ENCODE measurements around the gene KPNA1. TPM values are rescaled to one million over a fixed set of nuclear protein-coding genes. Genes with fewer than 3 reads are reported as not detected.

KPNA1 gene
- total RNA-seq, result 10 to 100 TPM; 43.4 to 46.0 TPM

DNA sequence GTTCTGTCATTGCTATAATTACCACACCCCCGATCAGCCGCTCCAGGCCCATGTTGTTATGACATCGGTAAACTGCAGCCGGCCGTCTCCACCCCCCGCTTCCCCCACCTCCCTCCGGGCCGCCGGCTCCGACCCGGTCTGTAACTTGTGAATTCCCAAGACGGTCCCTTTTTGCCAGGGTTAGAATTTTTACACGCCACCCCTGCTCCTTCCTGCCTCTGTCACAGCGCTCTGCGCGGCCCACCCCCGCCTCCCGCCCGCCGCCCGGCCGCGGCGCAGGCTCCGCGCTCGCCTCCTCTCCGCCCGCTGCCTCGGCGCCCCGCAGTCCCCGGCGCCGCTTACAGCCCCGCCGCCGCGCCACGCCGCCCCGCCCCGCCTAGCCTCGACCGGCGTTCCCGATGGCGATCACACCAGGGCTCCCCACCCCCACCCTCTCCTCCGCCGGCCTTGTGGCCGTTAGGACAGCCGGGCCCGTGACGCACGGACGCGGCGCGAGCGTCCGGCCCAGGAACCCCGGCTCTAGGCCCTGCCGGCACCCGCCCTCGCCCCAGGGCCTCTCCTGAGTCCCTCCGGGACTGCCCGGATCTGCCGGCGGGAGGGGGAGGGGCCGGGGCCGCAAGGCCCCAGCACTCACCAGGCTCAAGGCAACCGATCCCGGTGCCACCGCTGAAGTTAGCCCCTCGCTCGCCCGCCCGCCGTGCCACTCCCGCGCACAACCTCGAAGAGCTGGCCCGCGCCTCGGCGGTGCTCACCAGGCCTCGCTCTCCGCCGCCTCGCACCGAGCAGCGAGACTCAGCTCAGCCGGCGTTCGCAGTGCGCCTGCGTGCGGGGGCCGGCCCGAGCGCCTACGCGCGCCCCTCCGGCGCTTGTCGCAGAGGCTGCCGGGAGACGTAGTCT lies at the start of gene KPNA1:
TSS of gene KPNA1 (minus strand) at position 817 of the 897 bp plus-strand sequence. CDS start 18,374 bp downstream, outside the sequence.
- intact Hi-C loops (cut with micrococcal nuclease), result loop anchor here (1.0 to 5.0 kb wide), 6 partner anchors 17 to 677 kb away; partner anchors contain the start of genes DTX3L, EAF2, FAM162A and IQCB1
- peak; percentile 91 for DNase-seq
- CTCF ChIA-PET, result interaction anchor here (0.6 to 2.0 kb wide), 6 partner anchors 19 to 815 kb away, joined by 3 to 14 read pairs (median 4); no protein-coding TSS in a partner anchor
- Mint-ChIP-seq H3K4me1 (ENCODE audit: low read depth) (peaks cover 39% of the 10 kb centered on the region), H3K4me3 (peak within 1 kb of the TSS; percentile 77), H3K27ac (peak within 1 kb of the TSS; percentile 85), H3K36me3 (peaks cover 10% of the 10 kb centered on the region), H3K27me3 (no peaks in the 10 kb centered on the region), H3K9me3 (peaks cover 8% of the 10 kb centered on the region)
- POLR2A ChIA-PET, result interaction anchor here (0.6 to 2.1 kb wide), 17 partner anchors 8 to 173 kb away, joined by 3 to 11 read pairs (median 4); partner anchors contain the start of genes DTX3L, FAM162A, MIX23 and PARP9

DNA sequence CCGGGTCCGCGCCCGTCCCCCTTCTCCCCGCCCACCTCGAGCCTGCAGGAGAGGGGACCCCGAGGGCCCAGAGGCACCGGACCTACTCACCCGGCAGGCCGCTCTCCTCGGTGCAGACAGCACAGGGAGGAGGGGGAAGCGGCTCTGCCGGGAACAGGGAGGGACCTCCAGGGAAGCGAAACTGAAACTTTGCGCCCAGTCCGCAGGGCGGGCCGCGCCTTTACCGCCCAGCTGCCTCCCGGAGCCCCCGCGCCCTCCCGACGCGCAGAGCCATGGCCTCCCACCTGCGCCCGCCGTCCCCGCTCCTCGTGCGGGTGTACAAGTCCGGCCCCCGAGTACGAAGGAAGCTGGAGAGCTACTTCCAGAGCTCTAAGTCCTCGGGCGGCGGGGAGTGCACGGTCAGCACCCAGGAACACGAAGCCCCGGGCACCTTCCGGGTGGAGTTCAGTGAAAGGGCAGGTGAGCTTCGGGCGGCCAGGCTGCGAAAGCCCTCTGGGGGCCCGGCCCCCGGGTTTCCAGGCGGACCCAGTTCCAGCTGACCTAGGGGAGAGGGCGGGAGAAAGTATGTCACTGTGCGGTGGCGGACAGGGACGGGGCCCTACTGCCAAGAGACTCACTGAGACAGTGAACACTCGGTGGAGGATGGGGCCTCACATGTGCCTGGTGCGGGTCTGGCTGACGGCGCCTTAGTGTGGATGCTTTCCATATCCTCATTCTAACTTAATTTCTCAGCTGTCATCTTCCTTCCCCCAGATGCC lies 49.6 kb upstream of the KPNA1 start, which contains the start of the genes DTX3L and PARP9:
TSS of gene DTX3L (plus strand) at position 184 of the 758 bp plus-strand sequence. CDS start at position 273, 89 bp downstream.
TSS of gene PARP9 (minus strand) at position 146 of the 758 bp plus-strand sequence. CDS start 4,680 bp downstream, outside the sequence.
- intact Hi-C loops (cut with micrococcal nuclease), result loop anchor here (1.0 to 10.0 kb wide), 6 partner anchors 12 to 730 kb away; partner anchors contain the start of genes EAF2, HSPBAP1, IQCB1 and KPNA1
- POLR2A ChIA-PET, result interaction anchor here (0.5 to 2.6 kb wide), 12 partner anchors 11 to 148 kb away, joined by 3 to 16 read pairs (median 4); partner anchors contain the start of genes KPNA1, PARP14, PARP15 and WDR5B
- CTCF ChIA-PET, result interaction anchor here (0.9 to 13.3 kb wide), 4 partner anchors 105 to 180 kb away, joined by 3 to 230 read pairs (median 4); partner anchors contain the start of genes FAM162A and PARP14
- H3K27me3 Mint-ChIP-seq, result no peaks in the 10 kb centered on the region
- H3K4me3 Mint-ChIP-seq, result peak within 1 kb of the TSS; percentile 92
- H3K36me3 Mint-ChIP-seq, result peaks cover 43% of the 10 kb centered on the region
- peak; percentile 88 for DNase-seq
- H3K4me1 Mint-ChIP-seq (ENCODE audit: low read depth), result peaks cover 67% of the 10 kb centered on the region
- peak within 1 kb of the TSS; percentile 97 for H3K27ac Mint-ChIP-seq
- H3K9me3 Mint-ChIP-seq, result no peaks in the 10 kb centered on the region

DNA sequence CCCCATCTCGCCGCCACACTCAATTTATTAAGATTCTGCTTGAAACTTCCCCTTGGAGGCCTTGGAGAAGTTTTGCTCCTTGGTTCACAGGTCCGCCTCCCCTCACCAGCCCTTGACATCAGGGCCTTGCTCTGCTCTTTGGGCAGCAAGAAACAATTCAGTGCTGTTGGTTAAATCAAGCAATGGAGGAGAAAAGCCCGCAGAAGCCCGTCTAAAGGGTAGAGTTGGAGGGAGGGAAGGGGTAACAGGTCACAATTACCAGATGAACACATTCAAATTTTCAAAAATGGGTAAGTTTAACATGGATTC lies 48.9 kb upstream of the KPNA1 start:
- H3K36me3 Mint-ChIP-seq, result peaks cover 42% of the 10 kb centered on the region
- peak overlapping the region; percentile 92 for H3K4me3 Mint-ChIP-seq
- intact Hi-C loops (cut with micrococcal nuclease), result loop anchor here (1.0 to 10.0 kb wide), 6 partner anchors 13 to 729 kb away; partner anchors contain the start of genes EAF2, HSPBAP1, IQCB1 and KPNA1
- peaks cover 61% of the 10 kb centered on the region for H3K4me1 Mint-ChIP-seq (ENCODE audit: low read depth)
- H3K27ac Mint-ChIP-seq, result peak overlapping the region; percentile 97
- ChIA-PET CTCF (interaction anchor here (1.0 to 13.3 kb wide), 2 partner anchors 115 to 179 kb away, joined by 3 to 230 read pairs; partner anchors contain the start of genes FAM162A and PARP14), POLR2A (interaction anchor here (0.5 to 2.6 kb wide), 9 partner anchors 13 to 147 kb away, joined by 3 to 16 read pairs (median 5); partner anchors contain the start of genes PARP14, PARP15 and WDR5B)
- DNase-seq, result peak; percentile 24
- no peaks in the 10 kb centered on the region for H3K9me3 Mint-ChIP-seq
- H3K27me3 Mint-ChIP-seq, result no peaks in the 10 kb centered on the region

DNA sequence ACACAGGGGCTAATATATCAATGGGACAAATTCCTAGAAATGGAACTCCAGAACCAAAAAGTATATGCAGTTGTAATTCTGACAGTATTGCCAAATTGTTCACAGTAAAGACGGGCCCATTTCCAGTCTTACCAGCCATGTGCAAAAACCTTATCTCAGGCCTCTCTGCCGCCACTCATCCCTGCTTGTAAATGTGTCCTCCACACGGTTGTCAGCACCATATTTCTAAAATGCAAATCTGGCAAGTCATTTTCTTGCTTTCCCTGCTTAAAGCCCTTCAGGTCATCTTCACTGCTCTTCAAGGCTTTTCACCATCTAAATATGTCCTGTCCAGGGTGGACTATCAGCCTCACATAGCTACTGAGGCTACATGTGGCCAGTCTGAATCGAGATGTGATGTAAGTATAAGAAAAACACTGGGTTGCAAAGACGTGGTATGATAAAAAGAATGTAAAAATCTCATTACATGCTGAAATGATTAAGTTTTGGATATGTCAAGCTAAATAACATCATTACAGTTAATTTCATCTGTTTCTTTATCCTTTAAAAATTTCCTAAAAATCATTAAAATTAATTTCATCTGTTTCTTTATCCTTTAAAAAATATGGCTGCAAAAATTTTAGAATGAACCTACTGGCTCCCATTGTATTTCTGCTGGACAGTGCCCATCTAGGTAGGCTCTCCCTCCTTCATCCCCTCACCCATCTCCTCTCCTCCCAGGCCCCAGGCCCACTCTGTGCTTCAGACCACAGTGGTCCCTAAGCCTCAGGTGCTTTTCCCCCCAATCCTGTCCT lies 48.4 kb upstream of the KPNA1 start:
- Mint-ChIP-seq H3K9me3 (no peaks in the 10 kb centered on the region), H3K36me3 (peaks cover 39% of the 10 kb centered on the region), H3K27ac (peak overlapping the region; percentile 97), H3K4me1 (ENCODE audit: low read depth) (peaks cover 55% of the 10 kb centered on the region), H3K27me3 (no peaks in the 10 kb centered on the region), H3K4me3 (peak overlapping the region; percentile 92)
- POLR2A ChIA-PET, result no interaction called here
- no peak for DNase-seq
- intact Hi-C loops (cut with micrococcal nuclease), result loop anchor here (5.0 to 10.0 kb wide), 2 partner anchors 229 to 728 kb away; partner anchors contain the start of genes EAF2, HSPBAP1 and IQCB1
- CTCF ChIA-PET, result interaction anchor here (0.6 to 13.3 kb wide), 2 partner anchors 37 to 116 kb away, joined by 3 to 230 read pairs; partner anchors contain the start of gene PARP14

DNA sequence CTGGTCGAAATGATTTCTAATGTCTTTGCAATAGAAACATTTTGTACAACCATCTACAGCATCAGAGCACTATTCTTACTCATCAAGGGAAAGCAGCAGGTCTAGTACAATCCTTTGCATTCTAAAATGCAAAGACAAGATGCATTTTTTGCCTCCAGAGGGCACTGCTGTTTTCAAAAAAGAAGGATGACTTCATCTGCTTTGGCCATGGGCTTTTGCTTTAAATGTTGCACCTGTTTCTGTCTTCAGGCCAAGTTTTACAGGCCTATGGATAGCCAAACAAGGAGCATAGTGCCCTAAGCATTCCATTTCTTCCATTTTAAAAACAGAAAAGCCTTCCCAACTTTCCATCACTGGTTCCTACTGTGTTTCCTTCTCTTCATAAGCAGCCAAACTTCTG lies 45.9 kb upstream of the KPNA1 start:
- Mint-ChIP-seq H3K4me3 (no peak overlapping the region), H3K27ac (peak overlapping the region; percentile 1), H3K4me1 (ENCODE audit: low read depth) (peaks cover 39% of the 10 kb centered on the region), H3K27me3 (no peaks in the 10 kb centered on the region), H3K36me3 (peaks cover 37% of the 10 kb centered on the region), H3K9me3 (no peaks in the 10 kb centered on the region)
- intact Hi-C loops (cut with micrococcal nuclease), result loop anchor here (1.0 to 10.0 kb wide), 3 partner anchors 119 to 726 kb away; partner anchors contain the start of genes EAF2, HSPBAP1 and IQCB1
- peak; percentile 60 for DNase-seq
- ChIA-PET CTCF (interaction anchor here (0.9 to 13.3 kb wide), 9 partner anchors 10 to 168 kb away, joined by 3 to 230 read pairs (median 4); partner anchors contain the start of gene PARP14), POLR2A (interaction anchor here (0.6 to 1.3 kb wide), 2 partner anchors 18 to 119 kb away, joined by 4 read pairs; no protein-coding TSS in a partner anchor)

DNA sequence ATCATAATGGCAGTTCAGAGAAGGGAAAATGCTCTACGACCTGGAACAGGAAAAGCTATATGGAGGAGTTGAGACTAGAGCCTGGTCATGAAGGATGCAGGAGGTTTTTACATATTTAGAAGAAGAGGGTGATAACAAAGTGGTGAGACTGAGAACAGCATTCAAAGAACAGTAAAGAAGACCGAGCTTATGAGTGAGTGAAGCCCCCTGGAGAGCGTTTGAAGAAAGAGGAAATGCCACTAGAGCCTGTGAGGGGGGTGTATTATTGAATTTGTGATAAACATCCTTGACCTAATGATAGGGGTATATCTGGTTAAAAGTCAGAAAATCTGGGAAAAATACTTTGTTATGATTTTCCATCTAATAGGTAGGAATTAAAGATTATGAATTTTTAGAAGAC lies 45.2 kb upstream of the KPNA1 start:
- H3K4me3 Mint-ChIP-seq, result no peak overlapping the region

DNA sequence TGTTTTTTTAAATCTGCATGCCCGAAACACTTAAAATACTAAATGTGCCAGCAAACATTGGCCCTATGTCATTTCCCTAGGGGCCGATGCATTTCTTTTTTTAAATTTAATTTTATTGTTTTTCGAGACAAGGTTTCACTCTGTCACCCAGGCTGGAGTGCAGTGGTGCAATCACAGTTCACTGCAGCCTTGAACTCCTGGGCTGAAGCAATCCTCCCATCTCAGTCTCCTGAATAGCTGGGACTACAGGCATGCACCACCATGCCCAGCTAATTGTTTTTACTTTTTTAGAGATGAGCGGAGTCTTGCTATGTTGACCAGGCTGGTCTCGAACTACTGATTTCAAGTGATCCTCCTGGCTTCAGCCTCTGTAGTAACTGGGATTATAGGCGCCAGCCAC lies 43.9 kb upstream of the KPNA1 start:
- ChIA-PET CTCF (interaction anchor here (0.7 to 13.3 kb wide), 6 partner anchors 9 to 174 kb away, joined by 3 to 230 read pairs (median 4); partner anchors contain the start of genes FAM162A and PARP14), POLR2A (interaction anchor here (3.5 kb wide), 1 partner anchor 121 kb away, joined by 15 read pairs; the partner anchor contains the start of gene PARP14)
- Mint-ChIP-seq H3K27ac (no peak overlapping the region), H3K36me3 (peaks cover 45% of the 10 kb centered on the region), H3K4me3 (no peak overlapping the region), H3K9me3 (no peaks in the 10 kb centered on the region), H3K27me3 (no peaks in the 10 kb centered on the region), H3K4me1 (ENCODE audit: low read depth) (peaks cover 31% of the 10 kb centered on the region)
- intact Hi-C loops (cut with micrococcal nuclease), result no loop called here
- DNase-seq, result no peak

More for the DNA sequence above, 45.2 kb upstream of the KPNA1 start:
- CTCF ChIA-PET, result interaction anchor here (0.9 to 13.3 kb wide), 6 partner anchors 11 to 144 kb away, joined by 3 to 230 read pairs (median 4); partner anchors contain the start of gene PARP14
- no peak for DNase-seq
- Mint-ChIP-seq H3K27me3 (no peaks in the 10 kb centered on the region), H3K27ac (no peak overlapping the region), H3K36me3 (peaks cover 42% of the 10 kb centered on the region), H3K9me3 (no peaks in the 10 kb centered on the region), H3K4me1 (ENCODE audit: low read depth) (peaks cover 34% of the 10 kb centered on the region)
- POLR2A ChIA-PET, result interaction anchor here (3.5 kb wide), 1 partner anchor 120 kb away, joined by 15 read pairs; the partner anchor contains the start of gene PARP14
- intact Hi-C loops (cut with micrococcal nuclease), result loop anchor here (1.0 to 10.0 kb wide), 3 partner anchors 119 to 725 kb away; partner anchors contain the start of genes EAF2, HSPBAP1 and IQCB1

DNA sequence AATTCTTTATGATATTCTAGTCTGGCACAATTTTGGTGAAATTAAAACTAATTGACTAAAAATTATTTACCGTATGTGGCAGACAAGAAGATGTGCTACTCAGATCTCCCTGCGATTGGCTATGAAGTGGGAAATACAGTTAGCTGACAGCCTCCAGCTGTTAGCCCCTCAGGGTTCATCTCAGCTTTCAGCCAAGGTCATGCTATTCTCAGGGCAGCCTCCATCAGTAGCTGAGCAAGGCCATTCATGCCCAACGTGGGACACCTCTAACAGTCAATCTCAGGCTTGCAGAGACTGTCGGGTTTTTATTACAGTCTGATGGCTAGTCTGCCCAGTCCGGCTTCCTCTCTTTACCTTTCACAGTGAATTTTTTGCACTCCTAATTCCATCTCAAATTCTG lies 42.6 kb upstream of the KPNA1 start:
- no peaks in the 10 kb centered on the region for H3K9me3 Mint-ChIP-seq
- no peak overlapping the region for H3K4me3 Mint-ChIP-seq
- intact Hi-C loops (cut with micrococcal nuclease), result no loop called here
- H3K27ac Mint-ChIP-seq, result no peak overlapping the region
- no peaks in the 10 kb centered on the region for H3K27me3 Mint-ChIP-seq
- ChIA-PET CTCF (interaction anchor here (0.7 to 13.3 kb wide), 2 partner anchors 44 to 121 kb away, joined by 4 to 230 read pairs; partner anchors contain the start of gene PARP14), POLR2A (interaction anchor here (0.6 to 3.5 kb wide), 2 partner anchors 122 to 155 kb away, joined by 3 to 15 read pairs; partner anchors contain the start of gene PARP14)
- DNase-seq, result no peak
- peaks cover 49% of the 10 kb centered on the region for H3K36me3 Mint-ChIP-seq
- peaks cover 21% of the 10 kb centered on the region for H3K4me1 Mint-ChIP-seq (ENCODE audit: low read depth)

DNA sequence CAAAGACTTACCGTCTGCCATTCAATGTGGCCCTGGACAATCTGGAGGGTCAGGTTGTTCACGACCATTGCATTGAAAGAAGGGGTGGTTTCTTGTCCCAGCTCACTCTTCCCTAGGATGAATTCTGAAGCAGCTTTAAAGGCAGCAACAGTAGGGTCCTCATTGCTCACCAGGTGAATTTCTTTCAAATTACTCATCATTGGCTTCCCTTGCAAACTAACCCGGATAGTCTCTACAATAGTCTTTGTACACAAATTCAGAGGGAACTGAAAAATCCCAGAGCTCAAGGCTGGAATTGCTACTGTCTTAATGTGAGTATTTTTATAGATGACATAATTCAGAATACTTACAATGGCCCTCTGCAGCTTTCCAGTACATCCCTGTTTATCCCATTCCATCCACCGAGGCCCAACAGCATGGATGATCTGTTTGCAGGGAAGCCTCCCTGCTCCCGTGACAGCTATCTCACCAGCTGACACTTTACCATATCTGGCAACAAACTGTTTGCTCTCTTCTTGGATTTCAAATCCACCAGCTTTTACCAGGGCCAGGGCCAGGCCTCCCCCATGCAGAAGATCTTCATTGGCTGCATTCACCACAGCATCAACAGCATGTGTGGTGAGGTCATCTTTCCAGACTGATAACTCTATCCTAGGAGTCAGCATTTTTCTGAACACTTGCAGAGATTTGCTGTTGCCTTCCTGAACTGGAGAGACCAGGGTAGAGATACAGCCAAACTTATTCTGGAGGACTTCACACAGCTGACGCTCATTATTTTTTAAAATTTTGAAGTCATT lies 40.7 kb upstream of the KPNA1 start:
- H3K9me3 Mint-ChIP-seq, result no peaks in the 10 kb centered on the region
- no peak overlapping the region for H3K27ac Mint-ChIP-seq

More for the DNA sequence above, 40.7 kb upstream of the KPNA1 start:
- POLR2A ChIA-PET, result no interaction called here
- Mint-ChIP-seq H3K27me3 (no peaks in the 10 kb centered on the region), H3K4me3 (no peak overlapping the region), H3K36me3 (peaks cover 58% of the 10 kb centered on the region), H3K4me1 (ENCODE audit: low read depth) (peaks cover 7% of the 10 kb centered on the region)
- CTCF ChIA-PET, result interaction anchor here (13.3 kb wide), 1 partner anchor 123 kb away, joined by 230 read pairs; the partner anchor contains the start of gene PARP14
- no peak for DNase-seq
- intact Hi-C loops (cut with micrococcal nuclease), result no loop called here
